GM21825 (cell line): ENCODE data around the gene ZSCAN30.

Experiments used
- ATAC-seq: cut with Tn5 transposase; IDR thresholded peaks from one replicate; pipeline ENCODE4 v1.9.1; 2021; ENCODE audit warnings: mild to moderate bottlenecking, moderate library complexity; ENCODE audit not compliant: unreplicated experiment

ZSCAN30 gene

DNA sequence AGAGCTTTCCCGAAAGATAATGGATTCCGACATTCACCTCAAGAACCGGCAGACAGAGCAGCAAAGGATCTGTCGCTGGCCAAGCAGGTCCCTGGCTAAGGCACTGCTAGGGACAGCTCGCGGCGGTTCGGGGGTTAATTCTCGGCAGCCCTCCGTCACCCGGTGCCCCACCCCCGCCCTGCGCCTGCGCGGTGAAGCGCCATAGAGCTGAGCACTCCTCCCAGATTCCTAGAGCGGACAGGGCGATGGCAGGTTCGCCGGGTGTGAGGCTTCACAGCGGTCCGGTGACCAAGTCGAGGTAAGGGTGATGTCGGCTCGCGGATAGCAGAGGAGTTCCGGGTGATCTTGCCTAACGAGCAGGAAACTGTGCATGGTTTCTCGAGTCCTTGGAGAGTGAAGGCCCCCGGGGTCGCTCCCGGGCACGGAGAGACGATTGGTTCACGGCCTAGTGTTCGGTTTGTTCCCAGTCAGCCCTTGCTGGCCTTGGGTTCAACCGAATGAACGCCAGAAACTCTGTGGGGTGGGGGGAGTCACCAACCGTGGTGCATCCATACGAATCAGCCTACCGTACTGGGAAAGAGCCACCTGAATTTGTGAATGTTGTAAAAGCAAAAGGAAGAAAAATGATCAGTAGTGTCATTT, at the start of gene ZSCAN30:
Gene ZSCAN30 (minus strand): TSS at position 136 of the 642 bp plus-strand sequence. CDS start 25,877 bp downstream, outside the sequence.
- peak; percentile 88 for ATAC-seq

DNA sequence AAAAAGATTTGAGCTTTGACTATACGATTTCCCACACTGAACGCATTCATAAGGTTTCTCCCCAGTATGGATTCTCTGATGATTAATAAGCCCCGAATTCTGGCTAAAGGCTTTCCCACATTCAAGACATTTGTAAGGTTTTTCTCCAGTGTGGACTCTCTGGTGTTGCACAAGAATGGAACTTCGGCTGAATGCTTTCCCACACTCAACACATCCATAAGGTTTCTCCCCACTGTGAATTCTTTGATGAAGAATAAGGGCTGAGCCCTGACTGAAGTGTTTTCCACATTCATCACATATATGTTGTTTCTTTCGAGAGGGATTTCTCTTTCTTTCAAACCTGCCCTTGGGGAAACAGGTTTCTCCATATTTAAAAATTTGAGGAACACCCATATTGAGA, 47.3 kb upstream of the ZSCAN30 start:
- no peak for ATAC-seq

DNA sequence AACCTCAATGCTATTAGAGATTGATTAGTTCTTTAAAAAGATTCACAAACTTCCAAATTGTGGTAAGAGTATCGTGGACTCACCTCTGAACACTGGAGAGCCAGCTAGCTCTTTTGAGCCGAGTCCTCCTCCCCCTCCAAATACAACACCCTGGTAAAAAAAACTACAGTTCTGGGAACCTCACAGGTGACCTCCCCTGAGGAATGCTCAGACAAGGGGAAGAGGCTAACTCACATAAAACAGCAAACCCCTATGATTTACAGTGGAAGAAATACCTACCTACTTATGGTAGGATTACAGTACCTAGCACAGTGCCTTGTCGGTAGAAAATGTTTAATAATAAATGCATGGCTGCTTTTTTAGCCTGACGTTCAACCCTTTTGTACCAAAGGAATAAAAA, 45.8 kb upstream of the ZSCAN30 start:
- no peak for ATAC-seq

DNA sequence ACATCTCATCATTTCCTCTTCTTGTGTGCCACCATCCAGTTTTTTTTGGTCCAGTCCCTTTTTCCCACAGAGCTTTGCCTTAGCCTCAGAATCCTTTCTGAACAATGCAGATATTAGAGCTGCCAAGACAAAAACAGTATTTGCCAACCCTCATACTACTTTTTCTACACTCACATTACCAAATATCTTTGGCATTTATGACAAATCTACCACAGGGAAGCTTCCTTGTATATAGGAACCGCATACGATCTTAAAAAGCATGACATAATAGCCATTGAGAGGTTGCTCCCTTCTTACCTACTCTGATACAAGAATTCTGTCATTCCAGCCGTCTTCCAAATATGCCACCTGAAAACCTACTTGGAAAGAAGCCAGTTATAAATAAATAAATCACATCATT, 44.8 kb upstream of the ZSCAN30 start:
- no peak for ATAC-seq

DNA sequence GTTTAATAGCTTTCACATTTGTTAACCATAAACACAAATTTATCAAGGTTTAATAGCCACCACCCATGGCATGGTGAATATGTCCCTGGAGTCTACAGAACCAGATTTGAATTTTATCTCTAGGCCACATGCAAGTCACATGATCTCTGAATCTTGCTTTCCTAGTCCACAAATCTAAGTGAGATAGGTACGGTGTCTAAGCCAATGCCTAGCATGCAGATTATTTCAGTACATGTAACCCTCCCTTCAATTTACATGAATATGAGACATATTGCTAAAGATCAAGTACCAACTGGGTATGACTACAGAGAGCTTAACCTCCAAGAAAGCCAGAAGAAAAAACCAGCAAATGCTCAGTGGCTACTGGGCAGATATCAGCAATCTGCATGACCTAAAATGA, 44.2 kb upstream of the ZSCAN30 start:
- no peak for ATAC-seq

DNA sequence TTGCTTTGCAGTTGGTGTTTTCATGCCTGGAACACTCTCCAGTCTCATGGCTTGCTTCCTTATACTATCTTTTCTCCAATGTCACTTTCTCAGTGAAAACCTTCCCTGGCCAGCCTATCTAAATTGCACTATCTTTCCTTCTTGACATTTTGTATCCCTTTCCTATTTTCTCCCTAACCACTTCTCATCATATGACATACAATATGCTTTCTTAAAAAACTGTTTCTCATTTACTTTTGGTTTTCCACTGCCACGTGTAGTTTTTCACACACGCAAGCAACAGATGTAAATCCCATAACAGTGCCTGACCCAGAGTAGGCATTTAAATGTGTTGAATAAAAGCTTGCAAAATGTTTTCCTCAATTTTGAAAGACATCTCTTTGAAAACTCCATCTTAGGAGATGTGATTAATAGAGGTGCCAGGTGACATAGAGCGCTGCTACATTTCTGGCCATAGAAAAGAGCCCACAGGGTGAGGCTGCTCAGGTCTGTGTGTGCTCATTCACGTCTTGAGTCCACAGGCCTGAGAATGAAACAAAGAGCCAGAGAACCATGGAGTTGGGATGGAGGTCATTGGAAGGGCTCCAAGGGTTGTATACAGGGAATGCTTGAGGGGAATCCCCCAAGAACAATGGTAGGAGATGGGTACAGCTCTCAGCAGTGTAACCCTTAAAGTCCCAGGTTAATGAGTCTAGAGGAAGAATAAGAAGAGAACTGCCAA, 41.5 kb upstream of the ZSCAN30 start:
- ATAC-seq, result no peak

DNA sequence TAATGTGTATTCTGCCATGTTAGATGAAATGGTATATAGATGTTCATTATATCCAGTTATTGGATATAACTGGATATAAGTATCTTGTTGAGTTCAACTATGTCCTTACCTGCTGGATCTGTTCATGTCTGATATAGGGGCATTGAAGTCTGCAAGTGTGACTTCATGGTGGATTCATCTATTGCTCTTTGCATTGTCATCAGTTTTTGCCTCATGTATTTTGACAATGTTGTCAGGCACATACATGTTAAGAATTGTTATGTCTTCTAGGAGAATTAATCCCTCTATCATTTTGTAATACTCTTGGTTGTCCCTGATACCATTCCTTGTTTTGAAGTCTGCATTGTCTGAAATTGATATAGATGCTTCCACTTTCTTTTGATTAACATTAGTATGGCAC, 38.8 kb upstream of the ZSCAN30 start:
- ATAC-seq, result no peak

DNA sequence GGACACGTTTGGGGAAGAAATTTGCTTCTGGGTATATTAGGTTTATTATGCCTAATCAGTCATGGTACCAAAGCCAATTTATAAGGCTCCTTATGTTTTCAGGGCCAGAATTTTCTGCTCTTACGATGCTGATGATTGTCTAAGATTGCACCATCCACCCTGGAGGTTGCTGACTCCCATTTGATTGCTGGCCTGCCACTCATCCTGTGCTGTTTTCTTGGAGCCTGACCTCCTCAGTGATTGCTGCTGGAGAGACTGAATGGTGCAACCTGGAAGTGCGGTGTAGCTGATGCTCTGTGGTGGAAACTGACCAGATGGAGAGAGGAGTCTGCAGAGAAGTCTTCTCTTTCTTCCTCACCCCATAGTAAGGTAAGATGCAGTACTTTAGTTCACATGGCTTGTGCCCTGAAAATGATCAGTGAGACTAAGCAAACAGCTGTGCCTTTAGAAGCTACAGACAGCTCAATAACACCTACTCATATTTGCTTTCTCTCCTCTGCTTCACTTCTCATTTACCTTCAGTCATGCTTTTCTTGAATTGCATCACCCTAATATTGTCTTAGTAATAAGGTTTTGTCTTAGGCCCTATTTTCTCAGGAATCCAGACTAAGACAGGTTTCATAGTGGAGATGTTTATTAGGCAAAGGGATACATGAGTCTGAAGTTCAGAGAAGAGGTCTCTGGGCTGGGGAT, 36.8 kb upstream of the ZSCAN30 start:
- ATAC-seq, result no peak

DNA sequence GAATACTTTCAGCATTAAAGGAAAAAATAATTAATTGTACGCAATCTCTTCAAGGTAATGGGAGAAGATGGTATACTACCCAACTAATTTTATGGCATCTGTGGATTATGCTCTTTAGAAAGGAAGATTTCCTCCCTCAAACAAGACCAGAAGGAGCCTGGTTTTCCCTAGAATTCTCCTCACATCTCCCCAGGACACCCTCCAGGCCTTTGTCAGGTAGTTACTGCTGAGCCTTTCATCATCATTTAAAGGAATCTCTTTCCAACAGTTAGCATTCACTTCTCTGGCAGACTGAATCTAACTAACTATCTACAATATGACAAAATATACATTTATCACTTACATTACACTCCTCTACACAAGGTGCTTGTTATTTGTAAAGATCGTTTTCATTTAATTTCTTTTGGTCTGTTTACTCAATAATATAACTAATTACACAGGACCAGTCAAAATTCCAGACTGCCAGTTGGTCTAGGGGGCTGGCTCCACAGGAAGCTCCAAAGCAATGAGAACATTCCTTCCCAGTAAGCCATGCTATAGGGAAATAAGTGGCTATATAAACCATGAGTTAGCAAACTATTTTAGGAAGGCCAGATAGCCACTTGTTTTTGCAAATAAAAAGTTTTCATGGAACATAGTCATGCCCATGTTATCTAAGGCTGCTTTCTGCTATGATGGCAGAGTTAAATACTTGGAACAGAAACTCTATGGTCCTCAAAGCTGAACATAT, 35.1 kb upstream of the ZSCAN30 start:
- ATAC-seq, result no peak

DNA sequence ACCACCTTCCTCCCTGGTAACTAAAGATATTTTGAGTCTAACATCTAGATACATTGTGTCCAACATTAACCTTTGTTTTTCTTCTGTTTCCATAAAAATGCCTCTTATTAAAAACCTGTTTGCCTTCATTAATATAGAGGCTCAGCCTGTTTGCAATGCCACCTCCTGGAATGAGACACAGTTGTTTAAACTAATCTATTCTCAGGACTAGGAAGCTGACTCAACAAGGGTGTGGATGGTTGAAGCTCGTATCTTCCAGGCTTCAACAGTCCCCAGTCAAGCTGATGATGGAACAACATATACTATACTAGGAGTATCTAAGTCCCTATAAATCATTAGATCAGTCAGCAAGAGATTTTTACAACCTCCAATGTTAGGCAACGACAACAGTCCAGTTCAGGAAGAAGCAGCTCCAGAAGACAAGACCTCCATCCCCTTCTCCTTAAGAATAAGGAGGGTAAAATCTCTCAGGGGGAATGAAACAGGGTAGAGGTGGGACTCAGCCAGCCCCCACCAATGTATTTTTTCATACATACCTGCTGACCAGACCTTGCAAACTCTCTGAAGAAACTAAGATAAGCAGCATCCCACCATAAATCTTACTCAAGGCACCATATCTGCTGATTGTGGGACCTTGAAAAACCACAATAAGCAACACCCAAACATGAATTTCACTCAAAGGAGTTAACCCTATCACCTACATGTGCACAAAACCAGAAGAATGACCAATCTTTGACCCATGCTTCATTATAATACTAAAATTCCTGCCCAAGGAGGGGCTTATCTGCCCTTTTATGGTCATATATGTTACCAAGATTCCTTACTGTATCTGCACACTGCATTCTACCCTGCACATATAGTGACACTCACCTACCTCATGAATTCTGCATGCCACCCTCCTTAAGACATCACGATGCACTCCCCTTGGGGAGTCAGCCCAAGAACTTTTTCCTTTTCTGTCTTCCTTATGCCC, 32.7 kb upstream of the ZSCAN30 start:
- no peak for ATAC-seq

DNA sequence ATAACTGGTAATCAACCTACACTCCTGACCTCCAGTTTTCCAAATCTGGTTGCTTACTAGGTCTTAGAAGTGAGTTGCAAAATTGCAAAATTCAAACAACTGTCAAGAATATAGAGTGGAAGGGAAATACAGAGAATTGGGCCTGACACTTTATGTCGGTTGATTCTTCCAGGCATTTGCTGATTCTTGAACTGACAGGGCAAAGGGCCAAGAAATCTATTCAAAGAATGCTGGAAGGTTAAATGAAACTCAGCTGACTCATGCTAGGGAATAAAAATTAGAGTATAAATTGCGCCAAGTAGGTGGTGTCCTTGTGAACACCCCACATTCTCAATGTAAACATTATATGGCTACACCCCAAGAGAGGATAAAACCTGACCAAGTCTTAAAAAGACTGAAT, 21.5 kb upstream of the ZSCAN30 start:
- no peak for ATAC-seq

DNA sequence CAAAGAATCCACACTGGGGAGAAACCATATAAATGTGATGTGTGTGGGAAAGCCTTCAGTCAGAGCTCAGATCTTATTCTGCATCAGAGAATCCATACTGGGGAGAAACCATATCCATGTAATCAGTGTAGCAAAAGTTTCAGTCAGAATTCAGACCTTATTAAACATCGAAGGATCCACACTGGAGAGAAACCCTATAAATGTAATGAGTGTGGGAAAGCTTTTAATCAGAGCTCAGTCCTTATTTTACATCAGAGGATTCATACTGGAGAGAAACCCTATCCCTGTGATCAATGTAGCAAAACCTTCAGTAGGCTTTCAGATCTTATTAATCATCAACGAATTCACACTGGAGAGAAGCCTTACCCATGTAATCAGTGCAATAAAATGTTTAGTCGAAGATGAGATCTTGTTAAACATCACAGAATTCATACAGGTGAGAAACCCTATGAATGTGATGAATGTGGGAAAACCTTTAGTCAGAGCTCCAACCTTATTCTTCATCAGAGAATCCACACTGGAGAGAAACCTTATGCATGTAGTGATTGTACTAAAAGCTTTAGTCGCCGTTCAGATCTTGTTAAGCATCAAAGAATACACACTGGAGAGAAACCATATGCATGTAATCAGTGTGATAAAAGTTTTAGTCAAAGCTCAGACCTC, 16.7 kb upstream of the ZSCAN30 start:
- ATAC-seq, result no peak

DNA sequence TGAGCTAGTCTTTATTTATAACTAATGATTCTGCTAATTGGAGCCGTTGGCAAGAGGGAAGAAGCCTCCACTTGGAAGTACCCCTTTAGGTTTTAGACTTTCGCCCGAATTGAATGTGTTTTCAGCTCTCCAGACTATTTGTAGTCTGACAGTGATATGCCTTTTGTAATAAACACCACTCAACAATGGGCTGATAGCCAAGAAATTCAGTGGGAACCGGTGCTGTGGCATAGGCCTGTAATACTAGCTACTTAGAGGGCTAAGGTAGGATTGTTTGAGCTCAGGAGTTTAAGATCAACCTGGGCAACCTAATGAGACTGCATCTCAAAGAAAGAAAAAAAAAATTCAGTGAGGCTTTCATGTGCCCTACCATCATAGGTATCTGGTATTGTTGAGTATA, 13.6 kb upstream of the ZSCAN30 start:
- ATAC-seq, result no peak

DNA sequence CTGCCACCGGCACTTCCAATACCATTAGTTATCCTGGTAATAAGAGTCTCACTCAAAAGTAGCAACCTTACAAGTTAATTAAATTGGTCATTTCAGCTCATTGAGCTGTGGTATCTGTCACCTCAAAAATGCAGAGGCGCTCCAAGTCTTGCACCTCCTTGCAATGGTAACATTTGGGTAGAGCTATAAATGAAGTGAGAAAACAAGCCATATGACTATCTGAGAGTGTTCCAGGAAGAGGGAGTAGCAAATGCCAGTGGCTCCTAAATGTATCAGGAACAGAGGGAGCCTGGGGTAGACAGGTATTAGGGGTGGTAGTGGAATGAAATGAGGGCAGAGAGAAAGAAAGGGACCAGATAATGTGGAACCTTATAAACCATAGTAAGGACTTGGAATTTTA, 6.0 kb upstream of the ZSCAN30 start:
- ATAC-seq, result no peak

DNA sequence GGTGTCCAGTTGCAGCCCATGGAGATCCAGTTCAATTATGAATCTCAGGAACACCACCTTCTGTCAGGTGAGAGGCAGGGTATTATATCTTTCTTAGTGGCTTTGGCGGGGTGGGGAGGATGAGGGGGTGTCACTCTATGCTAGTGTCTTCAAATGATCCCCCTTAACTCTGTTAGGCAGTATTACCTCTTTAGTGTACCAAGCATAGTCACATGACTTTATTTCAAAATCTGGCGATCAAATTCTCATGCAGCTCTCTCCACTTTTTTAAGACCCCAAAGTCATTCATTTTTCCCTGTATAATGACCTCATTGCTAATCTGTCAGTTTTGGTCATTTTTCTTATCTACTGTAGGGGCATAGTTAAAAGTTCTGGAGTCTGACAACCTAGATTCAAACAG, 1.1 kb upstream of the ZSCAN30 start:
- no peak for ATAC-seq

DNA sequence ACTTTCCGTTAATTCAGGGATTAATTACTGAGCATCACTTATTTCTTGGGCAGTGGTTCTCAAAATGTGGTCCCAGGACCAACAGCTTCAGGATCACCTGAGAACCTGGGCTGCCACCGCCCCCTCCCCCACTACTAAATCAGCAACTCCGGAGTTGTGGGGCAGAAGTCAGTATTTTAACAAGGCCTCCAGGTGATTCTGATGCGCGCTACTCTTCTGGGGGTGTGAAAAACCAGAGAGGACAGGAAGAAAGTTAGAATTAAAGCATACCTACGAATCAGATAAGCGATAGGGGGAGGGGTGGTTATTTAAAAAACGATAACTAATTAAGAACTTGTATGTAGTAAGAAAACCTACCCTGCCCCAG, 319 bp downstream of the ZSCAN30 start:
- peak; percentile 35 for ATAC-seq

DNA sequence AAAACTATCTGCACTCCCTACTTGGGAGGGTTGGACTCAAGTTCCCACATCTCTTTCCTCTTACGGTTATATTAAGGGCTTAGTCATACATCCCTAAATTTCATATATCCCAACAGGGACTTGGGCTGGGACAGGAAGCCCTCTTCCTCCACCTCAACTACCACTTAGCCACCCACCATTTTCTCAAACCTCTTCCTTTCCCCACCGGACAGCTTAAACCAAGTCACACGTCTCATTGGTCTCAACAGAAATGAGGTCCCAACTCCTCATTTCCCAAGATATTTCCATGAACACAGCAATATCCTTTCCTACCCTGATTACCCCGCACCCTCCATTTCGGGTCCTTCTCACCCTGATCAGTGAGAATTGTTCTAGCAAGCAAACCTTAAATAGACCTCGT, 736 bp downstream of the ZSCAN30 start:
- no peak for ATAC-seq

DNA sequence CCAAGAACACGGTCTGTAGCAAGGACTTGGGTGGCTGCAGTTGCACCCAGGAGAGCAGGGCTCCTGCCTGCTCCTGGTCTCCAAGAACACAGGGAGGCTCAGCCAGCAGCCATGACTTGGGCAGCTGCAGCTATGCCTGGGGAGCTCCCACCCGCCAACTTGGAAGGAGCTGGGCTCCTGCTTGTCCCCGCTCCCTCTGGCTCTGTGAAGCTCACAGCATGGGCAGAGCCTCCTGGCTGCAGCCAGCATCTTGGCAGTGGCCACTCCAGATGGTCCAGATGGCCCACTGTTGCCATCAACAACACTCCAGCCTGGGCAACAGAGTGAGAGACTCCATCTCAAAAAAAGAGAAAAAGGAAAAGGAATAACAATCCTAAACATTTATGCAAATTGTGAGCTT, 5.2 kb downstream of the ZSCAN30 start:
- no peak for ATAC-seq

DNA sequence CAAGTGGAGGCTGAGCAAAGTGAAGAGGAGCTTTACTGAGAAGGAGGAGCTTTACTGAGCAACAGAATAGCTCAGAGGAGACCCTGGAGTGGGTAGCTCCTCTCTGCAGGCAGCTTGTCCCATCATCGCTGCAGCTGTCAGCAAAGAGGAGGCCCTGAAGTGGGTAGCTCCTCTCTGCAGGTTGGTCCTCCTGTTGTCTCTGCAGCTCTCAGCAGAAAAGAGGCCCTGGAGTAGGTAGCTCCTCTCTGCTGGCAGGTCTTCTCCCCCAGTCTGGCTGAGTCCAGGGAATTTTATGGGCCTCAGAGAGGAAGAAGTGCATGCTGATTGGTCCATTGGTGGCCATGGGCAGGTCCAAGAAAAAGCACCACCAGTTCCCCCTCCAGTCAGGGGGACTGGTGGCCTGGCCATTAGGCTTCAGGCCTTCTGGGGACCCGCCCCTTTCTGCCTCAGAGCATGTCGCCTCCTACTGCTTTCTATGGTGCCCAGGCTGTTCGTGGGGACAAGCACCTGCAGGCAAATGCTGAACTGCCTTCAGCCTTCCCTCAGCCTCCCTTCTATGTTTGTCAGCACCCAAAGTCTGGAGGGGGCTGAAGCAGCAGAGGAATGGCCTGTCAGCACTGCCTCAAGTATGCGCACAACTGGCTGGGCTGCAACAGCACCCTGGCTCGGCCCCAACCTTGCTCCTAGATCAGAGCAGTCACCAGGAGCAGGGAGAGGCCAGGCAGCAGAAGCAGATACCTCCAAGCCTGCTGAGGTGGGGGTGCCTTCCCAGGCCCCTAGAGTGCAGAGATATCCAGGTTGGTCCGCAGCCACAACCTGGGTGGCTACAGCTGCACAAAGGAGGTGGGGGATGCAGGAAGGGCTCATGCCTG, 5.9 kb downstream of the ZSCAN30 start:
- no peak for ATAC-seq
